Transverse colon (tissue), 4 donors: ENCODE results near the gene RAPGEF1.

ENCODE experiments used
- CTCF ChIP-seq, 5 experiments: fragments of 200-600 bp in 3 of 5; fragments of 450-650 bp in 2 of 5; sonication (generic) in 3 of 5; IDR thresholded peaks; 1 replicate in 2 of 5; 2 replicates in 3 of 5; pipeline ENCODE4 v1.5.1; 2016 to 2017; ENCODE audit warnings: antibody characterized with exemption in 5 of 5, inconsistent platforms in 3 of 5, mild to moderate bottlenecking in 2 of 5, moderate library complexity in 1 of 5
- EP300 ChIP-seq: sonication (generic); formaldehyde crosslinking; IDR thresholded peaks from one replicate; pipeline ENCODE4 v1.6.1; 2017; ENCODE audit warnings: antibody characterized with exemption, low read depth
- POLR2A ChIP-seq: fragments of 450-650 bp; IDR thresholded peaks from one replicate; pipeline ENCODE4 v1.6.1; 2016; ENCODE audit warnings: antibody characterized with exemption, mild to moderate bottlenecking, moderate library complexity
- POLR2AphosphoS5 ChIP-seq, 3 donors: sonication (generic); formaldehyde crosslinking; IDR thresholded peaks; one replicate each; pipeline ENCODE4 v1.6.1; 2016; ENCODE audit warnings: antibody characterized with exemption in 3 of 3

DNA sequence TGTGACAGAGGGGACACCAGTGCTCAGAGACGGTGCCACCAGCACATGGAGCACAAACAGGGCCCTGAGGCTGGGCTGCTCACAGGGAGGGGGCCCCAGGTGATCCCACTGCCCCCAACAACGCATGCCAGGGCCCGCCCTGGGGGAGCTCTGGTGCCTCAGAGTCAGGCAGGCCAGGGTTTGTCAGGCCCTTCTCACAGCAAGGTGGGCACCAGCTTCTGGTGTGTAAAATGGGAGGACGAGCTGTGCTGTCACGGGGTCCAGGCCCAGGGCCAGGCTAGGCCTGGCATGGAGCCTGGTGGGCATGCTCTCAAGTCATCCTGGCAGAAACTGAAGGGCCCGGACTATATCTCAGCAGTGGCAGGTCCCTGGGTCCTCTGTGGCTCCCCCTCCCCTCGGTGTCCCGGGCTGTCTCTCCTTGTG lies 160.1 kb downstream of the RAPGEF1 start:
- TF ChIP-seq CTCF (IDR thresholded peaks at IDR 0.05) (no peak), POLR2A (no peak), POLR2AphosphoS5 (IDR thresholded peaks at IDR 0.05) (no peak), EP300 (no peak)
